K562 treated with DMSO at 1 percent for 12 hours (cell line): ENCODE measurements around the gene CD81. TPM values are rescaled to one million over a fixed set of nuclear protein-coding genes. Genes with fewer than 3 reads are reported as not detected.

ENCODE experiments used
- total RNA-seq: library from RNA; unstranded; fragments of 300-600 nt; gene quantifications from 2 replicates; pipeline ENCODE4 v1.2.3, GENCODE V29; 2022; ENCODE audit not compliant: insufficient read depth

CD81 gene, protein sequence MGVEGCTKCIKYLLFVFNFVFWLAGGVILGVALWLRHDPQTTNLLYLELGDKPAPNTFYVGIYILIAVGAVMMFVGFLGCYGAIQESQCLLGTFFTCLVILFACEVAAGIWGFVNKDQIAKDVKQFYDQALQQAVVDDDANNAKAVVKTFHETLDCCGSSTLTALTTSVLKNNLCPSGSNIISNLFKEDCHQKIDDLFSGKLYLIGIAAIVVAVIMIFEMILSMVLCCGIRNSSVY
- total RNA-seq = 194 TPM in 2 replicates

DNA sequence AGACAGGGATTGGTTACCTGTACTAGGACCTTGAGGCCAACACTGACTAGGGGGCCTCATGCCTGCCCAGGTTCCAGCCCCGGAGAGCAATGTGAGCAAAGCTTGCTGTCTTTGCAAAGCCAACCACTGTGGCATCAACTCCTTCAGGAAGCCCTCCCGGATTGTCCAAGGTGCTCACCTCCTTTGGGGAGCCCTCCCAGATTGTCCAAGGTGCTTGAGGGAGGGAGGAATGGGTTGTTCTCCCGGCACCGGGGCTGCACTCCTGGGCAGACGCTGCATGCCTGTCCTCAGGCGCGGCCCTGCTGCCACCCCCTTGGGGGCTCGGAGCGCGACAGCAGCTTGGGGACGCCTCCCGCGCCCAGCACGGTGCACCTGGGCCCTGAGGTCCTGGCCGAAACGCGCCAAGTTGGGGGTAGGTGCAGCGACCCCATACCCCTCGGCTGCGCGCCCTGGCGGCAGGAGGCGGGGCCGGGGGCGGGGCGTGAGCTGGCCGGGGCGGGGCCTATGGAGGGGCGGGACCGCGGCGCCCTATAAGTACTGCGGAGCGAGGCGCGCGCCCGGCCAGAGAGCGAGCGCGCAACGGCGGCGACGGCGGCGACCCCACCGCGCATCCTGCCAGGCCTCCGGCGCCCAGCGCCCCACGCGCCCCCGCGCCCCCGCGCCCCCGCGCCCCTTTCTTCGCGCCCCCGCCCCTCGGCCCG lies at the start of gene CD81:
TSS of gene CD81 (plus strand) at position 560 of the 701 bp plus-strand sequence. CDS start 240 bp downstream, outside the sequence.

DNA sequence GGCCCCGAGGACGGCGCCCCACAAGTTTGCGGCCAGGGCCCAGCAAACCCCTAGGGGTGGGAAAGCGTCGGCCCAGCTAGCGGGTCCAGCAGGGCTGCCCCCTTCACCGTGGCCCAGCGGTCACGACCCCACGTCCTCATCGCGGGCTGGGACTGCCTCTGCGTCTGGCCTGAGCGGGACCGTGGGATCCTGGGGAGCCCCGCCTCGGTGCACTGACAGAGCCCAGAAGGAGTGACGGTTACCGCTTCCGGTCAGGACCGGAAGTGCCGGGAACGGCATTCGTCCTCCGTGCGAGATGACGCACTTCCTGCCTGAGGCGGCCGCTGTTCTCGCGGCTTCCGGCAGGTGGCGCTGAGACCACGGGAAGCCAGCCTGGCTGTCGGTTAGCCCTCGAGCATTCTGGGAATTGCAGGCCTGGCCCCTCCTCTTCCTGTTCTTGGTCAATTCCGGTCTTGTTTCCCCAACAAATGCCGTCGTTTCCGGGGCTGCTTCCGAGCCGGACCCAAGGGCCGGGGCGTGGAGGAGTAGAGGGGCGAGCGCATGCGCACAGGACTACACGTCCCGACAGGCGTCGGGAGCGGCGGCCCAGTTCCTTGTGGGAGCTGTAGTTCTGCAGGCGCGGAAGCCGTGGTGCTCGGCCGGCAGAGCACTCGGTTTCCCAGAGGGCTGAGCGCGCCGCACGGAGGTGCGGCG lies 23.1 kb downstream of the CD81 start, which contains the start of gene TSSC4:
TSS of gene TSSC4 (plus strand) at position 682 of the 693 bp plus-strand sequence. CDS start 1,884 bp downstream, outside the sequence.

DNA sequence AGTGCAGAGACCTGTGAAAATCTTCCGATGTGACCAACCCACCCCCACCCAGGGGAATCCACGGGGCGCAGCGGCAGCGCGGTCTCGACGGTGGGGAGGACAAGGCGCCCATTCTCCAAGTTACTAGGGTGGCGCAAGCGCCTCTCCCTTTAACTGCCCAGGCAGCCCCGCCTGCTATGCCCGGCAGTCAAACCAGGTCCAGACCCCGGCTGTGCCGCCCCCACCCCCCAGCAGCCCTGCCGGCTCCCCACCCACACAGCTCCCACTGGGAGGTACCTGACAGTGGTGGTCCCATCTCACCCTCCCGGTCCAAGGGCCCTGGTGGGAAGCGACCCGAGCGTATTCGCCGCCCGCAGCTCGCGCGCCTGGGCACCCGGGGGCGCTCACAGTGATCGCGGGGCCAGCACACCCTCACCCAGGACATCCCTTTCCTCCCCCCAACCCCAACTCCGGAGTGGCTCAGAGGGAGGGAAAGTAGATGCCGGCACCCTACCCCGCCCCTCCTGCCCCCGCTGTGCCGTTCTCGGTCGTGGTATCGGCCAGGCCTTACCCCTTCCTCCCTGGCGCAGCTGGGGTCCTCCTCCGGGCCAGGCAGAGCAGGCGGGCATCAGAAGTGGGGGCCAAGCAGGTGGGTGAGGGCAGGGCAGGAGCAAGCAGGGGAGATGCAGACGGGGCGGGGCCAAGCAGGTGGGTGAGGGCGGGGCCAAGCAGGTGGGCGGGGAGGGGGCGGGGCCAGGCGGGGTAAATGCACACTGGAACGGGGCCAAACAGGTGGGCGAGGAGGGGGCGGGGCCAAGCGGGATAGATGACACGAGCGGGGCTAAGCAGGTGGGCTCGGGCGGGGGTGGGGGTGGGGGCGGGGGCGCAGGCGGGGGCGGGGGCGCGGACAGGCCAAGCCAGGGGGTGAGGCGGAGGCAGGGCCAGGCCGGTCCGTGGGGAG lies 67.0 kb downstream of the CD81 start, which contains the start of gene TRPM5:
TSS of gene TRPM5 (minus strand) at position 634 of the 940 bp plus-strand sequence. CDS start 21,478 bp downstream, outside the sequence.

DNA sequence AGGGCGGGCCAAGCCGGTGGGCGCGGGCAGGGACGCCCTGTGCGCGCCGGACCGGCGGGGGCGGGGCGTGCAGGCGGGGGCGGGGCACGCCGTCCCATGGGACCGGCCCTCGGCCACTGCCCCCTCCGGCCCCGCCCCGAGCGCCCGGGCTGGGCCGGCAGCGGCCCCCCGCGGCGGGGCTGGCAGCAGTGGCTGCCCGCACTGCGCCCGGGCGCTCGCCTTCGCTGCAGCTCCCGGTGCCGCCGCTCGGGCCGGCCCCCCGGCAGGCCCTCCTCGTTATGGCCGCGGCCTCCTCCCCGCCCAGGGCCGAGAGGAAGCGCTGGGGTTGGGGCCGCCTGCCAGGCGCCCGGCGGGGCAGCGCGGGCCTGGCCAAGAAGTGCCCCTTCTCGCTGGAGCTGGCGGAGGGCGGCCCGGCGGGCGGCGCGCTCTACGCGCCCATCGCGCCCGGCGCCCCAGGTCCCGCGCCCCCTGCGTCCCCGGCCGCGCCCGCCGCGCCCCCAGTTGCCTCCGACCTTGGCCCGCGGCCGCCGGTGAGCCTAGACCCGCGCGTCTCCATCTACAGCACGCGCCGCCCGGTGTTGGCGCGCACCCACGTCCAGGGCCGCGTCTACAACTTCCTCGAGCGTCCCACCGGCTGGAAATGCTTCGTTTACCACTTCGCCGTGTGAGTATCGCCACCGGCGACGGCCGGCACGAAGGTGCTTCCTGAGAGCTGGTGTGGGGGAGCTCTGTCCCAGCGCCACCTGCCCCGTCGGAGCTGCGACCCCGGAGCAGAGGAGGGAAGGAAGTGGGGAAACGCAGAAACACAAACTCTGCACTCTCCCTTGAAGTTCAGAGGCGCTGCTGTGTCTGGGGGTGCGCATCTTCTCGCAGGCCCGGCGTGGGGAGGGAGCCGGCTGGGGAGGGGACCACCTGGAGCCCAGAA lies 68.0 kb downstream of the CD81 start, which contains the start of gene KCNQ1:
TSS of gene KCNQ1 (plus strand) at position 188 of the 925 bp plus-strand sequence. CDS start at position 279, 91 bp downstream.

Other genes starting within 250 kb of the CD81 start
- not detected in 2 replicates for gene IGF2, start 237.9 kb upstream of the CD81 start, total RNA-seq
- not detected in 2 replicates for gene INS, start 216.1 kb upstream of the CD81 start, total RNA-seq
- gene TH, start 205.5 kb upstream of the CD81 start, total RNA-seq = not detected in 2 replicates
- 0.70 and 0.77 TPM in 2 replicates for gene ASCL2, start 106.7 kb upstream of the CD81 start, total RNA-seq
- 0.53 TPM in 1 of 2 replicates, not detected in the other for gene C11orf21, start 75.4 kb upstream of the CD81 start, total RNA-seq
- gene TSPAN32, start 75.3 kb upstream of the CD81 start, total RNA-seq = 0.53 and 1.6 TPM in 2 replicates
- gene TSSC4, start 23.4 kb downstream of the CD81 start, total RNA-seq = 29.3 and 56.1 TPM in 2 replicates
- not detected in 2 replicates for gene TRPM5, start 67.2 kb downstream of the CD81 start, total RNA-seq
- gene KCNQ1, start 67.7 kb downstream of the CD81 start, total RNA-seq = not detected in 2 replicates